Panc1 (cell line): ENCODE data around the gene LIN28B.
A peak's percentile ranks its signal among the peaks of the same experiment; 100 is the strongest.

Experiments
- POLR2AphosphoS5 ChIP-seq: IDR thresholded peaks from 2 replicates; pipeline ENCODE4 v1.6.1; 2012; ENCODE audit warnings: mild to moderate bottlenecking, low read depth, low read length, moderate library complexity
- SIN3A ChIP-seq: IDR thresholded peaks from 2 replicates; pipeline ENCODE4 v1.6.1; 2012; ENCODE audit warnings: low read depth, mild to moderate bottlenecking, low read length, moderate library complexity, borderline replicate concordance; ENCODE audit not compliant: insufficient read depth
- TF ChIP-seq, protein P1 (sequence below): fragments of 450-650 bp; IDR thresholded peaks from 2 replicates; pipeline ENCODE4 v1.5.1; 2017; ENCODE audit warnings: mild to moderate bottlenecking
- TF ChIP-seq, protein P2 (sequence below), 2 experiments: IDR thresholded peaks; 2 replicates each; pipeline ENCODE4 v1.6.1; 2011 to 2012; ENCODE audit warnings: low read depth in 2 of 2, control low read depth in 1 of 2, low read length in 1 of 2, mild to moderate bottlenecking in 1 of 2, moderate library complexity in 1 of 2; ENCODE audit not compliant: insufficient read depth in 1 of 2

DNA sequence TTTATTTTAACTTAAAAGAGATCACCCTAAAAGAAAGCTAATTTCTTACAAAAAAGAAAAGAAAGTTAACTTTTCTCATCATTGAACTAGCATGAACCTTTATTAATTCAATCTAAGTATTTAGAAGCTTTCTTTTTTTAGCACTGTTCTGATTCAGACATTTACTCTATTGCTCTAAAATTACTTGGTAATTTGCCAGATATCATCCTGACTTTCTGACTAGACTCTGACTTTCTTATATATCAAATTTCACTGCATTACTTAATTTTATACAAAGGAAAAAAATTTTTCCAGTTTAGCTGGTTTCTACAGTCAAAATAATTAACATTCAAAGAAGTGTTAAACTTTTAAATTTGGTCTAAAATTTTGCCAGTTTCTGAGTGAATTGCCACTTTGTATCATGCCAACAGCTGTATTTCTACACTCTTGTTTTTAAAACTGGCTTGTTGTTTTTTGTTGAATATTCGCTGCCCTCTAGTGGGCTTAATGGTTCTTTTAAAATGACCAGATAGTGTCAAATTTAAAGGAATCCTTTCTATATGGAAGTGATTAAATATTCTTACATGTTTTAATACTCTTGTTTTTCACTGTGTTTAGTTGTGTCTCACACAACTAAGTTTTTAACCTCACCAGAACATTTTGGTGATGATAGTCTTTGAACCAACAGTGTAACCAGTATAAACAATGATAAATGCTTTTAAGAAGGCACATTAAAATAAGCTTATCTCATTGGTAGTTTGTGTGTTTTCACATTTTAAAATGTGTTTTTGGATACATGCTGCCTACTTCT, 120.9 kb downstream of the LIN28B start:
- TF ChIP-seq, protein P1, sequence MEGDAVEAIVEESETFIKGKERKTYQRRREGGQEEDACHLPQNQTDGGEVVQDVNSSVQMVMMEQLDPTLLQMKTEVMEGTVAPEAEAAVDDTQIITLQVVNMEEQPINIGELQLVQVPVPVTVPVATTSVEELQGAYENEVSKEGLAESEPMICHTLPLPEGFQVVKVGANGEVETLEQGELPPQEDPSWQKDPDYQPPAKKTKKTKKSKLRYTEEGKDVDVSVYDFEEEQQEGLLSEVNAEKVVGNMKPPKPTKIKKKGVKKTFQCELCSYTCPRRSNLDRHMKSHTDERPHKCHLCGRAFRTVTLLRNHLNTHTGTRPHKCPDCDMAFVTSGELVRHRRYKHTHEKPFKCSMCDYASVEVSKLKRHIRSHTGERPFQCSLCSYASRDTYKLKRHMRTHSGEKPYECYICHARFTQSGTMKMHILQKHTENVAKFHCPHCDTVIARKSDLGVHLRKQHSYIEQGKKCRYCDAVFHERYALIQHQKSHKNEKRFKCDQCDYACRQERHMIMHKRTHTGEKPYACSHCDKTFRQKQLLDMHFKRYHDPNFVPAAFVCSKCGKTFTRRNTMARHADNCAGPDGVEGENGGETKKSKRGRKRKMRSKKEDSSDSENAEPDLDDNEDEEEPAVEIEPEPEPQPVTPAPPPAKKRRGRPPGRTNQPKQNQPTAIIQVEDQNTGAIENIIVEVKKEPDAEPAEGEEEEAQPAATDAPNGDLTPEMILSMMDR = peak; percentile 60; the same call in 1 of the 2 replicates
- no peak for TF ChIP-seq POLR2AphosphoS5
- TF ChIP-seq SIN3A = no peak
- TF ChIP-seq, protein P2, sequence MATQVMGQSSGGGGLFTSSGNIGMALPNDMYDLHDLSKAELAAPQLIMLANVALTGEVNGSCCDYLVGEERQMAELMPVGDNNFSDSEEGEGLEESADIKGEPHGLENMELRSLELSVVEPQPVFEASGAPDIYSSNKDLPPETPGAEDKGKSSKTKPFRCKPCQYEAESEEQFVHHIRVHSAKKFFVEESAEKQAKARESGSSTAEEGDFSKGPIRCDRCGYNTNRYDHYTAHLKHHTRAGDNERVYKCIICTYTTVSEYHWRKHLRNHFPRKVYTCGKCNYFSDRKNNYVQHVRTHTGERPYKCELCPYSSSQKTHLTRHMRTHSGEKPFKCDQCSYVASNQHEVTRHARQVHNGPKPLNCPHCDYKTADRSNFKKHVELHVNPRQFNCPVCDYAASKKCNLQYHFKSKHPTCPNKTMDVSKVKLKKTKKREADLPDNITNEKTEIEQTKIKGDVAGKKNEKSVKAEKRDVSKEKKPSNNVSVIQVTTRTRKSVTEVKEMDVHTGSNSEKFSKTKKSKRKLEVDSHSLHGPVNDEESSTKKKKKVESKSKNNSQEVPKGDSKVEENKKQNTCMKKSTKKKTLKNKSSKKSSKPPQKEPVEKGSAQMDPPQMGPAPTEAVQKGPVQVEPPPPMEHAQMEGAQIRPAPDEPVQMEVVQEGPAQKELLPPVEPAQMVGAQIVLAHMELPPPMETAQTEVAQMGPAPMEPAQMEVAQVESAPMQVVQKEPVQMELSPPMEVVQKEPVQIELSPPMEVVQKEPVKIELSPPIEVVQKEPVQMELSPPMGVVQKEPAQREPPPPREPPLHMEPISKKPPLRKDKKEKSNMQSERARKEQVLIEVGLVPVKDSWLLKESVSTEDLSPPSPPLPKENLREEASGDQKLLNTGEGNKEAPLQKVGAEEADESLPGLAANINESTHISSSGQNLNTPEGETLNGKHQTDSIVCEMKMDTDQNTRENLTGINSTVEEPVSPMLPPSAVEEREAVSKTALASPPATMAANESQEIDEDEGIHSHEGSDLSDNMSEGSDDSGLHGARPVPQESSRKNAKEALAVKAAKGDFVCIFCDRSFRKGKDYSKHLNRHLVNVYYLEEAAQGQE (IDR thresholded peaks at IDR 0.05; ENCODE audit: insufficient read depth in 1 of 2, low read depth in 2 of 2, low read length in 1 of 2) = no peak
